Ovary (tissue), 9 donors: Measurements from ENCODE around the gene WNT8A. TPM values are rescaled to one million over a fixed set of nuclear protein-coding genes. Genes with fewer than 3 reads are reported as not detected.

Experiments
- DNase-seq, 5 donors: peaks; one replicate each; pipeline ENCODE4 v3.0.0-alpha.2; 2019 to 2020
- H3K27ac ChIP-seq, 2 donors: fragments of 200-600 bp; one replicate each; pipeline versions ENCODE4 v1.5.1 to v1.8.0; 2019 to 2022
- H3K27me3 ChIP-seq: fragments of 200-600 bp; one replicate; pipeline ENCODE4 v1.8.0; 2022
- H3K36me3 ChIP-seq: fragments of 200-600 bp; sonication (generic); one replicate; pipeline ENCODE4 v1.5.1; 2019
- H3K4me1 ChIP-seq: one replicate; pipeline ENCODE4 v1.8.1; 2013; ENCODE audit warnings: mild to moderate bottlenecking, moderate library complexity; ENCODE audit not compliant: insufficient read depth
- H3K4me3 ChIP-seq: fragments of 200-600 bp; sonication (generic); one replicate; pipeline ENCODE4 v1.5.1; 2017
- H3K9me3 ChIP-seq, 2 donors: fragments of 200-600 bp in 1 of 2; sonication (generic) in 1 of 2; one replicate each; pipeline versions ENCODE4 v1.5.1 to v1.8.1; 2013 to 2019; ENCODE audit warnings: mild to moderate bottlenecking in 1 of 2, moderate library complexity in 1 of 2
- CTCF ChIP-seq, 3 donors: fragments of 450-650 bp in 2 of 3; fragments of 200-600 bp in 1 of 3; IDR thresholded peaks; one replicate each; pipeline versions ENCODE4 v1.5.1 to v1.8.0; 2016 to 2022; ENCODE audit warnings: antibody characterized with exemption in 3 of 3, mild to moderate bottlenecking in 1 of 3
- EP300 ChIP-seq: sonication (generic); formaldehyde crosslinking; IDR thresholded peaks from one replicate; pipeline ENCODE4 v1.6.1; 2017; ENCODE audit warnings: antibody characterized with exemption
- POLR2A ChIP-seq: fragments of 450-650 bp; IDR thresholded peaks from one replicate; pipeline ENCODE4 v1.6.1; 2017; ENCODE audit warnings: antibody characterized with exemption, mild to moderate bottlenecking, moderate library complexity
- WGBS, 3 donors: extraction: QIAGEN DNeasy Blood & Tissue Kit in 1 of 3; methylation state at CpG; one replicate each; pipeline versions ENCODE4 v1.1.5 to v1.1.7; 2013 to 2017; 5-methylcytosine and 5-hydroxymethylcytosine counted together
- intact Hi-C, 4 donors: fragments of 100-400 bp; cut with DNase I; formaldehyde crosslinking; loops; one replicate each; pipeline versions ENCODE4 v1.11.0 to v1.15.1; 2022 to 2023
- polyA plus RNA-seq, 2 donors: library from polyadenylated mRNA; stranded (reverse); fragments of 200-250 nt in 1 of 2; fragments of 350-450 nt in 1 of 2; fragmentation: Illumina TruSeq in 1 of 2; extraction: RNeasy Lipid Tissue Mini Kit (QIAGEN cat#74804) in 1 of 2; gene quantifications; one replicate each; pipeline ENCODE4 v1.2.3, GENCODE V29; 2013 to 2014
- total RNA-seq, 7 donors: library from RNA; depleted of rRNA in 2 of 7; stranded (reverse); fragments of >200 nt in 2 of 7; fragmentation: NEBNext Ultra II Directional in 3 of 7; extraction: Animal tissue kit (Norgen Biotek cat#: 25700) in 3 of 7; gene quantifications; one replicate each; pipeline versions ENCODE4 v1.1.0 to v1.2.4, GENCODE V29; 2016 to 2023
- donor health status: DM: no; HTN: no; CAD: no; lungs with moderate emphysema.
- donor health status: DM: no; HTN: no; CAD: no.
- donor health status: Bipolar disorder and iron deficiency.
- donor health status: DM: yes; HTN: yes; CAD: no.
- donor health status: DM: no; HTN: no; CAD: no.
- donor health status: DM: yes; HTN: yes; CAD: no.

The WNT8A gene
- total and polyA plus RNA-seq, 9 donors = not detected

GRCh38 chr5:138115254-138115653 is 31.4 kb downstream of the WNT8A start:
- DNase-seq = no peak
- no peaks in the 10 kb centered on the region for H3K9me3 ChIP-seq
- no peak overlapping the region for H3K27ac ChIP-seq
- no peaks in the 10 kb centered on the region for H3K36me3 ChIP-seq
- no peak overlapping the region for H3K4me3 ChIP-seq
- intact Hi-C loops = no loop called here
- no peaks in the 10 kb centered on the region for H3K4me1 ChIP-seq
- no peak for TF ChIP-seq CTCF (IDR thresholded peaks at IDR 0.05)
- no peak for TF ChIP-seq POLR2A
- TF ChIP-seq EP300 = no peak
- no peaks in the 10 kb centered on the region for H3K27me3 ChIP-seq

- Histone ChIP-seq H3K27ac (no peak overlapping the region), H3K4me3 (no peak overlapping the region), H3K27me3 (no peaks in the 10 kb centered on the region), H3K4me1 (no peaks in the 10 kb centered on the region), H3K9me3 (no peaks in the 10 kb centered on the region), H3K36me3 (no peaks in the 10 kb centered on the region)
- 37 to 50% (median 43%) methylated on average over 5 of the region's 5 CpGs for WGBS, 3 donors
- TF ChIP-seq CTCF (IDR thresholded peaks at IDR 0.05) = no peak
- TF ChIP-seq EP300 = no peak
- no peak for TF ChIP-seq POLR2A
- DNase-seq = no peak
- intact Hi-C loops = loop anchor here in 2 of 4 donors (5.0 to 10.0 kb wide), 2 partner anchors 46 to 54 kb away; partner anchors contain the start of gene WNT8A (in 1 of the 2)
Observed at GRCh38 chr5:138128334-138128733, 44.5 kb downstream of the WNT8A start.

GRCh38 chr5:138129347-138129746 is 45.5 kb downstream of the WNT8A start:
- TF ChIP-seq CTCF (IDR thresholded peaks at IDR 0.05) = no peak
- no peak for TF ChIP-seq POLR2A
- WGBS, 3 donors = 92 to 95% (median 93%) methylated on average over 6 of the region's 6 CpGs
- no peaks in the 10 kb centered on the region for H3K4me1 ChIP-seq
- H3K9me3 ChIP-seq = no peaks in the 10 kb centered on the region
- no peaks in the 10 kb centered on the region for H3K36me3 ChIP-seq
- no peak for DNase-seq
- H3K4me3 ChIP-seq = no peak overlapping the region
- intact Hi-C loops = loop anchor here in 2 of 4 donors (5.0 to 10.0 kb wide), 2 partner anchors 47 to 55 kb away; partner anchors contain the start of gene WNT8A (in 1 of the 2)
- H3K27ac ChIP-seq = no peak overlapping the region
- no peaks in the 10 kb centered on the region for H3K27me3 ChIP-seq

- intact Hi-C loops = loop anchor here in 3 of 4 donors (2.0 to 10.0 kb wide), 4 partner anchors 55 to 358 kb away; no protein-coding TSS in a partner anchor
- 86 to 90% (median 90%) methylated on average over 7 of the region's 7 CpGs for WGBS, 3 donors
- Histone ChIP-seq H3K36me3 (no peaks in the 10 kb centered on the region), H3K9me3 (no peaks in the 10 kb centered on the region), H3K27me3 (no peaks in the 10 kb centered on the region), H3K27ac (no peak overlapping the region), H3K4me1 (no peaks in the 10 kb centered on the region), H3K4me3 (no peak overlapping the region)
- no peak for TF ChIP-seq POLR2A
- no peak for TF ChIP-seq CTCF (IDR thresholded peaks at IDR 0.05)
- TF ChIP-seq EP300 = no peak
- no peak for DNase-seq
Observed at GRCh38 chr5:138132543-138132942, 48.7 kb downstream of the WNT8A start.
